ENCODE results near the gene CLDN9. TPM values are rescaled to one million over a fixed set of nuclear protein-coding genes. Genes with fewer than 3 reads are reported as not detected.

Gene CLDN9
- total RNA-seq, 1 donor from 2014 or later, result not detected

DNA sequence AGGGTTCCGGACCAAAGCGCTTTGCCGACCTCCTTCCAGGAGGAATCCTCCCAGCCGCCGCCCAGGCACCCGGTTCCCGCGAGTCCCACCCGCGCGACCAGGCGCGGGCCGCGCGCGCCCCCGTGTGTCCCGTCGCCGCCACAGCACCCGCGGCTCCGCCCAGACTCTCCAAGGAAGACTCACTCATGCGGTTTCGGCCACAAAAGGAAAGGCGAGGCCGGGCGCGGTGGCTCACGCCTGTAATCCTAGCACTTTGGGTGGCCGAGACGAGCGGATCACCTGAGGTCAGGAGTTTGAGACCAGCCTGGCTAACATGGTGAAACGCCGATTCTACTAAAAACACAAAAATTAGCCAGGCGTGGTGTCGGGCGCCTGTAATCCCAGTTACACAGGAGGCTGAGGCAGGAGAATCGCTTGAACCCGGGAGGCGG is 29.0 kb upstream of the CLDN9 start:
- intact Hi-C loops (cut with DNase I), result no loop called here
- TF ChIP-seq POLR2A (IDR thresholded peaks at IDR 0.05) (no peak), CTCF (IDR thresholded peaks at IDR 0.05) (peak; percentile 81 to 92 (median 92))
- Histone ChIP-seq H3K27me3 (no peaks in the 10 kb centered on the region), H3K36me3 (no peaks in the 10 kb centered on the region), H3K9me3 (no peaks in the 10 kb centered on the region), H3K4me3 (peak overlapping the region; percentile 11 to 28), H3K27ac (no peak overlapping the region), H3K4me1 (peaks cover 37% of the 10 kb centered on the region)
- DNase-seq (ENCODE audit: extremely low spot score in 2 of 2), result no peak

DNA sequence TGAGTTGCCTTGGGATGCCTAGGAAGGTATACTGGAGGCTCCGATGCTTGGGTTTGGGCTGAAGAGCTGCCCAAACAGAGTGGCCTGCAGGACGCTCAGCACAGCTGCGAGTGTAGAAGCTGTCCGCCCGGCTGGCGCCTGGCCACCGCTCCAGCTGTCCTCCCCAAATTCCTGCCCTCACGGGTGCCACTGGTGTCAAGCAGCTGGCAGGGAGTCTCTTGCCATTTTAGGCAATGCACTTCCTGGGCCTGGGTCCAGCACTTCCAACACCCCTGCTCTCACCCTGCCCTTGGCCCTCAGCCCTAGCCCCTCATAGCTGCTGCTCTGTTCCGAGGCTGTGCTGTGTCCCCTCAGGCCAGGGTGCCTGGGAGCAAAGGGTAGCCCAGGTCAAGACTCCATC is 27.3 kb upstream of the CLDN9 start:
- Histone ChIP-seq H3K4me1 (peaks cover 29% of the 10 kb centered on the region), H3K9me3 (no peaks in the 10 kb centered on the region), H3K27me3 (no peaks in the 10 kb centered on the region), H3K36me3 (no peaks in the 10 kb centered on the region), H3K4me3 (no peak overlapping the region), H3K27ac (no peak overlapping the region)
- intact Hi-C loops (cut with DNase I), result no loop called here
- TF ChIP-seq POLR2AphosphoS5 (IDR thresholded peaks at IDR 0.05; ENCODE audit: insufficient read depth in 1 of 2, low read depth in 1 of 2), result no peak
- no peak for TF ChIP-seq CTCF (IDR thresholded peaks at IDR 0.05)
- no peak for TF ChIP-seq POLR2A (IDR thresholded peaks at IDR 0.05)
- no peak for DNase-seq (ENCODE audit: extremely low spot score in 2 of 2)

GRCh38 chr16:2985893-2986355 is 26.8 kb upstream of the CLDN9 start:
- no peaks in the 10 kb centered on the region for H3K27me3 ChIP-seq
- no peaks in the 10 kb centered on the region for H3K9me3 ChIP-seq
- no peak for TF ChIP-seq POLR2A (IDR thresholded peaks at IDR 0.05)
- no peak for TF ChIP-seq CTCF (IDR thresholded peaks at IDR 0.05)
- TF ChIP-seq POLR2AphosphoS5 (IDR thresholded peaks at IDR 0.05; ENCODE audit: insufficient read depth in 1 of 2, low read depth in 1 of 2), result no peak
- no peak overlapping the region for H3K27ac ChIP-seq
- no peak for DNase-seq (ENCODE audit: extremely low spot score in 2 of 2)
- no peaks in the 10 kb centered on the region for H3K36me3 ChIP-seq
- peaks cover 25% of the 10 kb centered on the region for H3K4me1 ChIP-seq
- intact Hi-C loops (cut with DNase I), result no loop called here
- H3K4me3 ChIP-seq, result no peak overlapping the region

- H3K4me1 ChIP-seq, result peaks cover 19% of the 10 kb centered on the region
- no peaks in the 10 kb centered on the region for H3K36me3 ChIP-seq
- TF ChIP-seq CTCF (IDR thresholded peaks at IDR 0.05), result no peak
- no peaks in the 10 kb centered on the region for H3K27me3 ChIP-seq
- DNase-seq (ENCODE audit: extremely low spot score in 2 of 2), result no peak
- intact Hi-C loops (cut with DNase I), result no loop called here
- H3K27ac ChIP-seq, result no peak overlapping the region
- no peak overlapping the region for H3K4me3 ChIP-seq
- no peaks in the 10 kb centered on the region for H3K9me3 ChIP-seq
Measured at GRCh38 chr16:2986623-2987188, 26.0 kb upstream of the CLDN9 start.

DNA sequence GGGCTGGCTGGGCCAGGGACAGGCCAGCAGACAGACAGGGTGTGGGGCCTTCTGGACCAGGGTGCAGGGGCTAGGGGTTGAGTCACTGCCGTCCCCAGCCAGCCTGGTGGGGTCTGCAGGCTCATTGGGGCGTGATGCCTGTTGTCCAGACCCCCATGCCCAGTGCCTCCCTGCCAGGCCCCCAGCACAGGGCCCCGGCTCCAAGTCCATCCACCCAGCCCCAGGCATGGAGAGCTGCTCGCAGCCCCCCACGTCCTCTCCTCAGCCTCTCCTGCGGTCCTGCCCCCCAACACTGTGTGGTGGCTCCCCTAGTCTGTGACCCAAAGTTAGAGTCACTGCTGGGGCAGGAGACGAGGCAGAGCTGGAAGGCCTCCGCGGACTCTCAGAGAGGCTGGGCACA is 25.4 kb upstream of the CLDN9 start:
- H3K4me1 ChIP-seq, result peaks cover 25% of the 10 kb centered on the region
- TF ChIP-seq POLR2AphosphoS5 (IDR thresholded peaks at IDR 0.05; ENCODE audit: insufficient read depth in 1 of 2, low read depth in 1 of 2) (no peak), POLR2A (IDR thresholded peaks at IDR 0.05) (no peak), CTCF (IDR thresholded peaks at IDR 0.05) (no peak)
- H3K36me3 ChIP-seq, result no peaks in the 10 kb centered on the region
- DNase-seq (ENCODE audit: extremely low spot score in 2 of 2), result no peak
- no peaks in the 10 kb centered on the region for H3K27me3 ChIP-seq
- intact Hi-C loops (cut with DNase I), result no loop called here
- H3K4me3 ChIP-seq, result no peak overlapping the region
- no peak overlapping the region for H3K27ac ChIP-seq
- no peaks in the 10 kb centered on the region for H3K9me3 ChIP-seq
